K562 (cell line): ENCODE results near the gene SLC7A10. TPM values are rescaled to one million over a fixed set of nuclear protein-coding genes. Genes with fewer than 3 reads are reported as not detected.
A peak's percentile ranks its signal among the peaks of the same experiment; 100 is the strongest.

ENCODE experiments used
- ATAC-seq: fragments of 200-7000 bp; cut with Tn5 transposase; 3 replicates; pipeline ENCODE4 v1.9.1; 2020; ENCODE audit warnings: moderate library complexity
- BruUV-seq: library from RNA; stranded (reverse); fragments of 400-500 nt; replicated peaks from 2 replicates; lab custom pipeline; 2021; lab: Mats Ljungman, UMichigan
- CTCF ChIA-PET: fragments of 300-600 bp; formaldehyde crosslinking; extraction: SDS; loops from one replicate; lab custom pipeline; 2021; ENCODE audit warnings: low intra/inter-chr PET ratio; lab: Yijun Ruan, JAX
- POLR2A ChIA-PET: fragments of 300-600, 350-650 bp; sonication (Branson Sonifier 250); formaldehyde crosslinking; extraction: SDS; loops from one replicate; lab custom pipeline; 2021; ENCODE audit warnings: antibody characterized with exemption, inconsistent platforms; lab: Yijun Ruan, JAX
- DNase-seq, 4 experiments: peaks; one replicate each; pipeline versions ENCODE4 v3.0.0 to v3.0.0-alpha.2; 2011 to 2018; ENCODE audit warnings: low spot score in 3 of 4, mixed read lengths in 3 of 4; ENCODE audit errors: extremely low read depth in 1 of 4
- FAIRE-seq: peaks from 2 replicates; lab custom pipeline; 2011; peaks lifted over from hg19 to GRCh38; lab: Jason Lieb, UNC
- H2AFZ ChIP-seq: 2 replicates; pipeline ENCODE4 v1.6.0; 2011; ENCODE audit warnings: low read depth, low read length, control low read depth, inconsistent platforms
- H3K27ac ChIP-seq: fragments of 200-600 bp; 3 replicates; pipeline ENCODE4 v1.8.0; 2011; ENCODE audit warnings: low read depth, mild to moderate bottlenecking, control low read depth, inconsistent platforms, low read length, moderate library complexity, mixed read lengths; ENCODE audit errors: extremely low read depth
- H3K27me3 ChIP-seq, 2 experiments: fragments of 300-600 bp in 1 of 2; 2 replicates in 1 of 2; 3 replicates in 1 of 2; pipeline versions ENCODE4 v1.6.0 to v1.8.0; 2011; ENCODE audit warnings: inconsistent platforms in 2 of 2, low read length in 2 of 2, mild to moderate bottlenecking in 1 of 2, mixed read lengths in 1 of 2, moderate library complexity in 1 of 2; ENCODE audit not compliant: control insufficient read depth in 2 of 2, insufficient read depth in 2 of 2
- H3K36me3 ChIP-seq: fragments of 300-600 bp; 3 replicates; pipeline ENCODE4 v1.8.0; 2011; ENCODE audit warnings: mild to moderate bottlenecking, low read length, inconsistent platforms; ENCODE audit not compliant: control insufficient read depth, insufficient read depth
- H3K4me1 ChIP-seq, 2 experiments: fragments of 200-600 bp in 1 of 2; replicated peaks in 1 of 2; 2 replicates in 1 of 2; 3 replicates in 1 of 2; pipeline versions ENCODE4 v1.5.1 to v1.8.0; 2011; ENCODE audit warnings: inconsistent platforms in 2 of 2, low read length in 2 of 2, mild to moderate bottlenecking in 1 of 2, mixed read lengths in 1 of 2, moderate library complexity in 1 of 2; ENCODE audit not compliant: control insufficient read depth in 2 of 2, insufficient read depth in 2 of 2
- H3K4me2 ChIP-seq: 2 replicates; pipeline ENCODE4 v1.6.1; 2011; ENCODE audit warnings: low read length, control low read depth, inconsistent platforms, mixed read lengths; ENCODE audit not compliant: insufficient read depth
- H3K4me3 ChIP-seq: fragments of 200-600 bp; sonication (generic), shearing (Covaris generic); 2 replicates; pipeline ENCODE4 v1.5.1; 2016; ENCODE audit warnings: control low read depth, inconsistent platforms
- H3K79me2 ChIP-seq: fragments of 200-600 bp; 3 replicates; pipeline ENCODE4 v1.8.0; 2011; ENCODE audit warnings: low read length, inconsistent platforms; ENCODE audit not compliant: control insufficient read depth, insufficient read depth
- H3K9ac ChIP-seq, 2 experiments: 2 replicates each; pipeline versions ENCODE4 v1.6.0 to v1.6.1; 2011; ENCODE audit warnings: low read depth in 2 of 2, low read length in 2 of 2, control low read depth in 1 of 2, inconsistent platforms in 1 of 2, mild to moderate bottlenecking in 1 of 2, mixed read lengths in 1 of 2; ENCODE audit not compliant: insufficient read depth in 1 of 2
- H3K9me1 ChIP-seq: one replicate; pipeline ENCODE4 v1.6.0; 2011; ENCODE audit warnings: inconsistent platforms, mild to moderate bottlenecking, low read length, moderate library complexity; ENCODE audit not compliant: control insufficient read depth, insufficient read depth
- H3K9me3 ChIP-seq: replicated peaks from 2 replicates; pipeline ENCODE4 v1.5.1; 2011; ENCODE audit warnings: low read depth, low read length, inconsistent platforms; ENCODE audit not compliant: control insufficient read depth, insufficient read depth
- H4K20me1 ChIP-seq: replicated peaks from 2 replicates; pipeline ENCODE4 v1.6.1; 2011; ENCODE audit warnings: low read length, inconsistent platforms, mixed read lengths; ENCODE audit not compliant: control insufficient read depth, insufficient read depth
- CEBPB ChIP-seq: fragments of 450-650 bp; IDR thresholded peaks from 2 replicates; pipeline ENCODE4 v1.6.1; 2016; ENCODE audit warnings: missing genetic modification characterization, missing compliant biosample characterization
- MTA2 ChIP-seq: fragments of 450-650 bp; IDR thresholded peaks from 2 replicates; pipeline ENCODE4 v1.6.1; 2016; ENCODE audit warnings: low read depth
- POLR2AphosphoS2 ChIP-seq: IDR thresholded peaks from 2 replicates; pipeline ENCODE4 v1.6.1; 2012; ENCODE audit warnings: low read length, improper control_type of control experiment
- RBBP5 ChIP-seq: fragments of 200-600 bp; sonication (generic); IDR thresholded peaks from 2 replicates; pipeline ENCODE4 v1.6.1; 2012; ENCODE audit warnings: borderline replicate concordance, mild to moderate bottlenecking, low read length, control low read depth, inconsistent platforms; ENCODE audit not compliant: insufficient read depth, poor library complexity, severe bottlenecking
- ZC3H8 ChIP-seq: fragments of 450-650 bp; IDR thresholded peaks from 2 replicates; pipeline ENCODE4 v1.6.1; 2017
- WGBS: fragments of 100-300 bp; shearing (Covaris generic); methylation state at CpG from one replicate; pipeline ENCODE4 v1.1.6; 2016; ENCODE audit warnings: low coverage, mixed read lengths; ENCODE audit not compliant: insufficient coverage; ENCODE audit errors: missing lambda C conversion rate; 5-methylcytosine and 5-hydroxymethylcytosine counted together
- in situ Hi-C: fragments of 300-500 bp; cut with MboI; formaldehyde crosslinking; loops from 4 replicates; pipeline ENCODE4 v1.15.0; 2018; ENCODE audit warnings: inconsistent platforms, mixed read lengths
- intact Hi-C: fragments of 100-400 bp; cut with micrococcal nuclease; formaldehyde crosslinking; loops from 2 replicates; pipeline ENCODE4 v1.14.2; 2022
- polyA plus RNA-seq, 8 experiments: library from polyadenylated mRNA; depleted of rRNA in 4 of 8; stranded (reverse) in 5 of 8; unstranded in 3 of 8; fragments of >200 nt; fragmentation: Nextera tagmentation in 2 of 8; fragmentation: Illumina TruSeq in 1 of 8; extraction: Ambion mirVana in 2 of 8; extraction: Trizol in 1 of 8; gene quantifications; 2 replicates each; pipeline versions ENCODE4 v1.2.1 to v1.2.3, GENCODE V29; 2011 to 2014; ENCODE audit warnings: inconsistent platforms in 1 of 8, missing spikeins in 1 of 8
- total RNA-seq, 7 experiments: library from RNA; depleted of rRNA in 6 of 7; stranded (reverse); fragments of >200 nt in 6 of 7; fragmentation: Illumina TruSeq in 2 of 7; extraction: Trizol in 2 of 7; gene quantifications; 2 replicates each; pipeline versions ENCODE4 v1.2.1 to v1.2.3, GENCODE V29; 2011 to 2021; ENCODE audit warnings: low replicate concordance in 1 of 7

Gene SLC7A10
- total and polyA plus RNA-seq, 9 of the 15 experiments (the other 6 are each of a cell fraction or from before 2014, with no cell fraction given), result 0.07 TPM; not detected in 8

GRCh38 chr19:33205110-33205509 is 20.5 kb downstream of the SLC7A10 start:
- in situ Hi-C loops, result no loop called here
- H3K9me1 ChIP-seq, result no peaks in the 10 kb centered on the region

DNA sequence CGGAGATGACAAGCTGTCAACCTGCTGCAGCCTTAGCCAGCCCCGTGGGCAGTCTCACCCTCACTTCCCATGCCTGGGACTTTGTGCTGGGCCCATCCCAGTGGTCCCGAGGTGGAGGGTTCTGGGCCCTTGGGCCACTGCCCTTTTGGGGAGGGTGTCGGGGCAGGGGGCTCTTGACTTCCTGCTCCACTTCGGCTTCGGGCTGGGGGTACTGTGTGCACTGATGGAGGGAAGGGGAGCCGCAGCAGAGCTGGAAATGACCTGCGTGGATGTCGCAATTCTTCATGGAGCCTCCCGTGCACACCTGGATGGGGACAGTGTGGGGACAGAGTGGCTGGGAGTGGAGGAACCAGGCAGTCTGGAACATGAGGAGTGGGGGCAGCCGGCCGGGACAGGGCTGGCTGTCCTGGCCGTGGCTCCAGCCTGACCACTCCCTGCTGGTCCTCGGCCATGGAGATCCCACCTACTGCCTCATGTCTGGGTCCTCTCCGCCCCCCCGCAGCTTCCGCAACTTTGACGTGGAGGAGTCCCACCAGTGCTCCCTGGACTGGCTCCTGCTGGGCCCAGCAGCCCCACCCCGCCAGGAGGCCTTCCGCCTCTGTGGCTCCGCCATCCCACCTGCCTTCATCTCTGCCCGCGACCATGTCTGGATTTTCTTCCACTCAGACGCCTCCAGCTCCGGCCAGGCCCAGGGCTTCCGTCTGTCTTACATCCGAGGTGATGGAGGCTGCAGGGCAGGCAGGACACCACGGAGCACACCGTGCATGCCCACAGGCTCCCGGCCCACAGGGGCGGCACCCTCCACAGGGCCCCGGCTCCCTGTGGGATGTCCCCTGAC is 21.3 kb downstream of the SLC7A10 start:
- FAIRE-seq (no peak), DNase-seq (no peak), ATAC-seq (no peak)
- Histone ChIP-seq H3K9ac (no peak overlapping the region; a peak in 1 of 4 replicates), H3K9me1 (no peaks in the 10 kb centered on the region), H3K4me2 (no peak overlapping the region), H3K9me3 (no peaks in the 10 kb centered on the region), H3K27ac (no peak overlapping the region), H2AFZ (no peak overlapping the region), H4K20me1 (peaks cover 12% of the 10 kb centered on the region; the same call in 1 of the 2 replicates), H3K4me3 (no peak overlapping the region), H3K4me1 (peaks cover 0 to 33% of the 10 kb centered on the region in 2 experiments; a peak in 2 of 5 replicates), H3K27me3 (peaks cover 9 to 82% of the 10 kb centered on the region in 2 experiments; a peak in 4 of 5 replicates), H3K79me2 (no peaks in the 10 kb centered on the region), H3K36me3 (no peaks in the 10 kb centered on the region)
- intact Hi-C loops, result no loop called here
- WGBS, result 14% methylated on average over 27 of the region's 32 CpGs
- in situ Hi-C loops, result no loop called here
- CTCF ChIA-PET, result no interaction called here
- POLR2A ChIA-PET, result interaction anchor here (0.7 kb wide), 1 partner anchor 571 kb away, joined by 3 read pairs; no protein-coding TSS in a partner anchor
- TF ChIP-seq CEBPB (tag), result peak; percentile 48
- TF ChIP-seq POLR2AphosphoS2, result no peak
- BruUV-seq, result no TSS peak

More at GRCh38 chr19:33205110-33205509, 20.5 kb downstream of the SLC7A10 start:
- 3% methylated on average over 15 of the region's 27 CpGs for WGBS
- Histone ChIP-seq H2AFZ (no peak overlapping the region), H3K4me3 (no peak overlapping the region), H3K9me3 (no peaks in the 10 kb centered on the region), H4K20me1 (peaks cover 12% of the 10 kb centered on the region; the same call in 1 of the 2 replicates), H3K4me1 (peaks cover 0 to 33% of the 10 kb centered on the region in 2 experiments; a peak in 2 of 5 replicates), H3K4me2 (no peak overlapping the region), H3K27ac (no peak overlapping the region), H3K79me2 (no peaks in the 10 kb centered on the region), H3K9ac (no peak overlapping the region; a peak in 1 of 4 replicates), H3K27me3 (peaks cover 9 to 87% of the 10 kb centered on the region in 2 experiments; a peak in 4 of 5 replicates), H3K36me3 (no peaks in the 10 kb centered on the region)
- CTCF ChIA-PET, result no interaction called here
- FAIRE-seq (no peak), ATAC-seq (peak; percentile 18; the same call in 2 of the 3 replicates), DNase-seq (no peak)
- no TSS peak for BruUV-seq
- TF ChIP-seq ZC3H8, result no peak
- no peak for TF ChIP-seq MTA2
- peak; percentile 15 for TF ChIP-seq RBBP5
- intact Hi-C loops, result no loop called here
- POLR2A ChIA-PET, result no interaction called here
